ENCODE results near the gene DCAF15. TPM values are rescaled to one million over a fixed set of nuclear protein-coding genes. Genes with fewer than 3 reads are reported as not detected.

The DCAF15 gene
- polyA plus RNA-seq, 1 of the 3 experiments (the other 2 are of a cell fraction) = 55.6 TPM

GRCh38 chr19:13932149-13932637 lies 20.1 kb upstream of the DCAF15 start:
- Histone ChIP-seq H3K4me2 (no peak overlapping the region), H3K4me3 (ENCODE audit: low read depth in 2 of 2, low read length in 1 of 2) (no peak overlapping the region), H3F3A (replicated peaks; ENCODE audit: insufficient read depth) (no peaks in the 10 kb centered on the region), H3K9me3 (no peaks in the 10 kb centered on the region), H3K27me3 (ENCODE audit: insufficient read depth) (no peaks in the 10 kb centered on the region), H3K9me2 (no peaks in the 10 kb centered on the region), H4K20me1 (ENCODE audit: insufficient read depth) (no peaks in the 10 kb centered on the region), H3K36me3 (replicated peaks in 1 of 2; ENCODE audit: control insufficient read depth in 1 of 2, insufficient read depth in 2 of 2, low read length in 1 of 2) (peaks cover 0 to 2% of the 10 kb centered on the region in 2 experiments), H3K27ac (ENCODE audit: low read depth in 2 of 2, low read length in 1 of 2) (no peak overlapping the region), H2AFZ (ENCODE audit: low read depth) (no peak overlapping the region), H3K4me1 (ENCODE audit: control insufficient read depth in 1 of 2, insufficient read depth in 2 of 2, low read depth in 1 of 2, low read length in 1 of 2) (peaks cover 0 to 19% of the 10 kb centered on the region in 2 experiments; a peak in 1 of 4 replicates), H3K9ac (no peak overlapping the region), H3K79me2 (ENCODE audit: insufficient read depth) (no peaks in the 10 kb centered on the region)
- ChIA-PET POLR2A (interaction anchor here (1.7 kb wide), 1 partner anchor 16 kb away, joined by 3 read pairs; no protein-coding TSS in a partner anchor), CTCF (interaction anchor here (0.9 kb wide), 2 partner anchors 17 to 25 kb away, joined by 3 to 4 read pairs; no protein-coding TSS in a partner anchor)
- 93% methylated on average over 6 of the region's 6 CpGs for WGBS (ENCODE audit: low lambda C conversion rate)
- no peak for TF ChIP-seq SIN3A (IDR thresholded peaks at IDR 0.05; ENCODE audit: borderline replicate concordance, low read depth, low read length)
- TF ChIP-seq TCF12 (IDR thresholded peaks at IDR 0.05) = no peak
- no peak for TF ChIP-seq CHD2 (IDR thresholded peaks at IDR 0.05; ENCODE audit: low read length, partially characterized antibody)
- no peak for TF ChIP-seq NRF1 (IDR thresholded peaks at IDR 0.05; ENCODE audit: low read depth, low read length)
- TF ChIP-seq PBX3 (IDR thresholded peaks at IDR 0.05) = no peak
- no peak for TF ChIP-seq RXRA (IDR thresholded peaks at IDR 0.05; ENCODE audit: borderline replicate concordance, low read depth)
- TF ChIP-seq FOXM1 (IDR thresholded peaks at IDR 0.05; ENCODE audit: low read depth) = no peak
- TF ChIP-seq MAX (IDR thresholded peaks at IDR 0.05; ENCODE audit: low read depth) = no peak
- TF ChIP-seq YY1 (IDR thresholded peaks at IDR 0.05; ENCODE audit: low read depth) = no peak
- no peak for TF ChIP-seq EZH2phosphoT487 (IDR thresholded peaks at IDR 0.05; ENCODE audit: borderline replicate concordance, low read depth)
- DNase-seq = peak; percentile 14

- peak; percentile 18 for DNase-seq
- no peak overlapping the region for H3K4me2 ChIP-seq
- WGBS (ENCODE audit: low lambda C conversion rate) = 95% methylated on average over 22 of the region's 42 CpGs
- no peaks in the 10 kb centered on the region for H3K9me2 ChIP-seq
- no peaks in the 10 kb centered on the region for H3K27me3 ChIP-seq (ENCODE audit: insufficient read depth)
- ChIA-PET POLR2A (interaction anchor here (1.7 kb wide), 1 partner anchor 17 kb away, joined by 3 read pairs; no protein-coding TSS in a partner anchor), CTCF (interaction anchor here (0.9 kb wide), 1 partner anchor 17 kb away, joined by 4 read pairs; no protein-coding TSS in a partner anchor)
- no peak overlapping the region for H3K9ac ChIP-seq
- no peaks in the 10 kb centered on the region for H3K79me2 ChIP-seq (ENCODE audit: insufficient read depth)
- H2AFZ ChIP-seq (ENCODE audit: low read depth) = no peak overlapping the region
- no peaks in the 10 kb centered on the region for H4K20me1 ChIP-seq (ENCODE audit: insufficient read depth)
- peaks cover 0 to 2% of the 10 kb centered on the region in 2 experiments for H3K36me3 ChIP-seq (replicated peaks in 1 of 2; ENCODE audit: control insufficient read depth in 1 of 2, insufficient read depth in 2 of 2, low read length in 1 of 2)
- no peaks in the 10 kb centered on the region for H3K9me3 ChIP-seq
- H3K27ac ChIP-seq (ENCODE audit: low read depth in 2 of 2, low read length in 1 of 2) = no peak overlapping the region
- no peak overlapping the region for H3K4me3 ChIP-seq (ENCODE audit: low read depth in 2 of 2, low read length in 1 of 2)
- no peaks in the 10 kb centered on the region for H3F3A ChIP-seq (replicated peaks; ENCODE audit: insufficient read depth)
- H3K4me1 ChIP-seq (ENCODE audit: control insufficient read depth in 1 of 2, insufficient read depth in 2 of 2, low read depth in 1 of 2, low read length in 1 of 2) = peaks cover 0 to 25% of the 10 kb centered on the region in 2 experiments; a peak in 1 of 4 replicates
- TF ChIP-seq TEAD4 (IDR thresholded peaks at IDR 0.05; ENCODE audit: borderline replicate concordance, insufficient read depth) (no peak), RFX5 (IDR thresholded peaks at IDR 0.05; ENCODE audit: low read length) (no peak), SMC3 (IDR thresholded peaks at IDR 0.05; ENCODE audit: low read depth, low read length) (no peak), SIN3A (IDR thresholded peaks at IDR 0.05; ENCODE audit: borderline replicate concordance, low read depth, low read length) (no peak), MEF2A (IDR thresholded peaks at IDR 0.05; ENCODE audit: borderline replicate concordance, low read depth) (no peak), RAD21 (IDR thresholded peaks at IDR 0.05; ENCODE audit: low read length) (no peak), NFIC (IDR thresholded peaks at IDR 0.05; ENCODE audit: borderline replicate concordance) (no peak), CHD2 (IDR thresholded peaks at IDR 0.05; ENCODE audit: low read length, partially characterized antibody) (no peak), FOXJ3 (CRISPR knock-in tag; IDR thresholded peaks at IDR 0.05) (no peak), POLR2AphosphoS5 (IDR thresholded peaks at IDR 0.05; ENCODE audit: low read depth, low read length) (no peak), MAX (IDR thresholded peaks at IDR 0.05; ENCODE audit: low read depth) (no peak)
- TF ChIP-seq, protein P1, sequence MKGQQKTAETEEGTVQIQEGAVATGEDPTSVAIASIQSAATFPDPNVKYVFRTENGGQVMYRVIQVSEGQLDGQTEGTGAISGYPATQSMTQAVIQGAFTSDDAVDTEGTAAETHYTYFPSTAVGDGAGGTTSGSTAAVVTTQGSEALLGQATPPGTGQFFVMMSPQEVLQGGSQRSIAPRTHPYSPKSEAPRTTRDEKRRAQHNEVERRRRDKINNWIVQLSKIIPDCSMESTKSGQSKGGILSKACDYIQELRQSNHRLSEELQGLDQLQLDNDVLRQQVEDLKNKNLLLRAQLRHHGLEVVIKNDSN (IDR thresholded peaks at IDR 0.05; ENCODE audit: borderline replicate concordance, low read depth) = no peak
- TF ChIP-seq, protein P2, sequence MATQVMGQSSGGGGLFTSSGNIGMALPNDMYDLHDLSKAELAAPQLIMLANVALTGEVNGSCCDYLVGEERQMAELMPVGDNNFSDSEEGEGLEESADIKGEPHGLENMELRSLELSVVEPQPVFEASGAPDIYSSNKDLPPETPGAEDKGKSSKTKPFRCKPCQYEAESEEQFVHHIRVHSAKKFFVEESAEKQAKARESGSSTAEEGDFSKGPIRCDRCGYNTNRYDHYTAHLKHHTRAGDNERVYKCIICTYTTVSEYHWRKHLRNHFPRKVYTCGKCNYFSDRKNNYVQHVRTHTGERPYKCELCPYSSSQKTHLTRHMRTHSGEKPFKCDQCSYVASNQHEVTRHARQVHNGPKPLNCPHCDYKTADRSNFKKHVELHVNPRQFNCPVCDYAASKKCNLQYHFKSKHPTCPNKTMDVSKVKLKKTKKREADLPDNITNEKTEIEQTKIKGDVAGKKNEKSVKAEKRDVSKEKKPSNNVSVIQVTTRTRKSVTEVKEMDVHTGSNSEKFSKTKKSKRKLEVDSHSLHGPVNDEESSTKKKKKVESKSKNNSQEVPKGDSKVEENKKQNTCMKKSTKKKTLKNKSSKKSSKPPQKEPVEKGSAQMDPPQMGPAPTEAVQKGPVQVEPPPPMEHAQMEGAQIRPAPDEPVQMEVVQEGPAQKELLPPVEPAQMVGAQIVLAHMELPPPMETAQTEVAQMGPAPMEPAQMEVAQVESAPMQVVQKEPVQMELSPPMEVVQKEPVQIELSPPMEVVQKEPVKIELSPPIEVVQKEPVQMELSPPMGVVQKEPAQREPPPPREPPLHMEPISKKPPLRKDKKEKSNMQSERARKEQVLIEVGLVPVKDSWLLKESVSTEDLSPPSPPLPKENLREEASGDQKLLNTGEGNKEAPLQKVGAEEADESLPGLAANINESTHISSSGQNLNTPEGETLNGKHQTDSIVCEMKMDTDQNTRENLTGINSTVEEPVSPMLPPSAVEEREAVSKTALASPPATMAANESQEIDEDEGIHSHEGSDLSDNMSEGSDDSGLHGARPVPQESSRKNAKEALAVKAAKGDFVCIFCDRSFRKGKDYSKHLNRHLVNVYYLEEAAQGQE (IDR thresholded peaks at IDR 0.05; ENCODE audit: low read depth, low read length) = no peak
Measured at GRCh38 chr19:13932911-13933393, 19.4 kb upstream of the DCAF15 start.

Measured in SK-N-SH (cell line).